ENCODE results near the gene EPB41L2.

GRCh38 chr6:130936933-130937332 lies 126.1 kb downstream of the EPB41L2 start:
- TF ChIP-seq, protein P1, sequence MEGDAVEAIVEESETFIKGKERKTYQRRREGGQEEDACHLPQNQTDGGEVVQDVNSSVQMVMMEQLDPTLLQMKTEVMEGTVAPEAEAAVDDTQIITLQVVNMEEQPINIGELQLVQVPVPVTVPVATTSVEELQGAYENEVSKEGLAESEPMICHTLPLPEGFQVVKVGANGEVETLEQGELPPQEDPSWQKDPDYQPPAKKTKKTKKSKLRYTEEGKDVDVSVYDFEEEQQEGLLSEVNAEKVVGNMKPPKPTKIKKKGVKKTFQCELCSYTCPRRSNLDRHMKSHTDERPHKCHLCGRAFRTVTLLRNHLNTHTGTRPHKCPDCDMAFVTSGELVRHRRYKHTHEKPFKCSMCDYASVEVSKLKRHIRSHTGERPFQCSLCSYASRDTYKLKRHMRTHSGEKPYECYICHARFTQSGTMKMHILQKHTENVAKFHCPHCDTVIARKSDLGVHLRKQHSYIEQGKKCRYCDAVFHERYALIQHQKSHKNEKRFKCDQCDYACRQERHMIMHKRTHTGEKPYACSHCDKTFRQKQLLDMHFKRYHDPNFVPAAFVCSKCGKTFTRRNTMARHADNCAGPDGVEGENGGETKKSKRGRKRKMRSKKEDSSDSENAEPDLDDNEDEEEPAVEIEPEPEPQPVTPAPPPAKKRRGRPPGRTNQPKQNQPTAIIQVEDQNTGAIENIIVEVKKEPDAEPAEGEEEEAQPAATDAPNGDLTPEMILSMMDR (IDR thresholded peaks at IDR 0.05): no peak
- TF ChIP-seq POLR2A (IDR thresholded peaks at IDR 0.05): no peak
